Endothelial cell of umbilical vein (primary cell): Measurements from ENCODE around the gene TCP11L2. TPM values are rescaled to one million over a fixed set of nuclear protein-coding genes. Genes with fewer than 3 reads are reported as not detected.

Experiments
- BruUV-seq: library from RNA; stranded (reverse); fragments of 400-500 nt; replicated peaks from 2 replicates; lab custom pipeline; 2021; lab: Mats Ljungman, UMichigan
- CTCF ChIA-PET: fragments of 300-600, 350-600 bp; sonication (Branson Sonifier 250); formaldehyde crosslinking; loops from one replicate; lab custom pipeline; 2021; ENCODE audit warnings: antibody characterized with exemption, inconsistent platforms; lab: Charles Lee
- POLR2A ChIA-PET: fragments of 300-600, 350-600 bp; sonication (Branson Sonifier 250); formaldehyde crosslinking; loops from one replicate; lab custom pipeline; 2021; ENCODE audit warnings: antibody characterized with exemption, inconsistent platforms; lab: Charles Lee
- DNase-seq: peaks from one replicate; pipeline ENCODE4 v3.0.0-alpha.2; 2011; ENCODE audit warnings: low read depth, low spot score
- FAIRE-seq: peaks from 2 replicates; lab custom pipeline; 2011; peaks lifted over from hg19 to GRCh38; lab: Jason Lieb, UNC
- H2AFZ ChIP-seq: 2 replicates; pipeline ENCODE4 v1.6.0; 2012; ENCODE audit warnings: low read depth, low read length, control low read depth, inconsistent platforms
- H3K27ac ChIP-seq: 2 replicates; pipeline ENCODE4 v1.5.1; 2011; ENCODE audit warnings: low read depth, mild to moderate bottlenecking, control low read depth, low read length, moderate library complexity; ENCODE audit not compliant: insufficient read depth
- H3K27me3 ChIP-seq, 2 experiments: 2 replicates each; pipeline versions ENCODE4 v1.6.0 to v1.6.1; 2011; ENCODE audit warnings: low read length in 2 of 2, mixed read lengths in 1 of 2; ENCODE audit not compliant: control insufficient read depth in 2 of 2, insufficient read depth in 2 of 2
- H3K36me3 ChIP-seq, 2 experiments: 2 replicates in 1 of 2; 3 replicates in 1 of 2; pipeline ENCODE4 v1.5.1; 2011; ENCODE audit warnings: low read length in 2 of 2, mild to moderate bottlenecking in 1 of 2, moderate library complexity in 1 of 2; ENCODE audit not compliant: control insufficient read depth in 2 of 2, insufficient read depth in 2 of 2; ENCODE audit errors: extremely low read depth in 1 of 2
- H3K4me1 ChIP-seq: 3 replicates; pipeline ENCODE4 v1.5.1; 2011; ENCODE audit warnings: mild to moderate bottlenecking, low read length; ENCODE audit not compliant: control insufficient read depth, insufficient read depth; ENCODE audit errors: extremely low read depth
- H3K4me2 ChIP-seq: 2 replicates; pipeline ENCODE4 v1.6.1; 2011; ENCODE audit warnings: low read length, control low read depth, mixed read lengths; ENCODE audit not compliant: insufficient read depth
- H3K4me3 ChIP-seq, 3 experiments: fragments of 200-600 bp in 1 of 3; sonication (generic), shearing (Covaris generic) in 1 of 3; replicated peaks in 1 of 3; 2 replicates each; pipeline ENCODE4 v1.5.1; 2011 to 2016; ENCODE audit warnings: control low read depth in 3 of 3, low read length in 3 of 3, mild to moderate bottlenecking in 2 of 3, inconsistent platforms in 1 of 3, low read depth in 1 of 3, moderate library complexity in 1 of 3; ENCODE audit not compliant: insufficient read depth in 1 of 3
- H3K79me2 ChIP-seq: 2 replicates; pipeline ENCODE4 v1.6.0; 2012; ENCODE audit warnings: low read length, inconsistent platforms; ENCODE audit not compliant: control insufficient read depth, insufficient read depth
- H3K9ac ChIP-seq: replicated peaks from 2 replicates; pipeline ENCODE3; 2011; ENCODE audit warnings: low read length, control low read depth; ENCODE audit not compliant: insufficient read depth; ENCODE audit errors: extremely low read depth
- H3K9me1 ChIP-seq: replicated peaks from 3 replicates; pipeline ENCODE4 v1.6.0; 2011; ENCODE audit warnings: mild to moderate bottlenecking, low read length; ENCODE audit not compliant: control insufficient read depth, insufficient read depth; ENCODE audit errors: extremely low read depth
- H3K9me3 ChIP-seq: replicated peaks from 2 replicates; pipeline ENCODE4 v1.5.1; 2012; ENCODE audit warnings: low read length, inconsistent platforms; ENCODE audit not compliant: control insufficient read depth, insufficient read depth
- H4K20me1 ChIP-seq: replicated peaks from 2 replicates; pipeline ENCODE3; 2011; ENCODE audit warnings: mild to moderate bottlenecking, low read length; ENCODE audit not compliant: control insufficient read depth, insufficient read depth; ENCODE audit errors: extremely low read depth
- EZH2 ChIP-seq: IDR thresholded peaks from 2 replicates; pipeline ENCODE4 v1.6.1; 2012; ENCODE audit warnings: borderline replicate concordance, low read depth, mild to moderate bottlenecking, moderate library complexity, low read length, inconsistent platforms; ENCODE audit not compliant: severe bottlenecking
- FOS ChIP-seq: IDR thresholded peaks from 2 replicates; pipeline ENCODE4 v1.6.1; 2011; ENCODE audit warnings: mild to moderate bottlenecking, low read length, moderate library complexity, borderline replicate concordance; ENCODE audit not compliant: insufficient read depth
- GATA2 ChIP-seq: IDR thresholded peaks from 2 replicates; pipeline ENCODE4 v1.7.0; 2011; ENCODE audit warnings: low read depth, mild to moderate bottlenecking, moderate library complexity, mixed read lengths, low read length; ENCODE audit not compliant: insufficient read length, insufficient read depth
- JUN ChIP-seq: IDR thresholded peaks from 2 replicates; pipeline ENCODE4 v1.6.1; 2011; ENCODE audit warnings: borderline replicate concordance, low read depth; ENCODE audit not compliant: insufficient read length, insufficient read depth
- MAX ChIP-seq: IDR thresholded peaks from 2 replicates; pipeline ENCODE4 v1.6.1; 2011; ENCODE audit not compliant: insufficient read depth, insufficient read length
- MYC ChIP-seq: IDR thresholded peaks from one replicate; pipeline ENCODE4 v1.6.1; 2011; ENCODE audit warnings: mild to moderate bottlenecking, low read depth, low read length
- POLR2A ChIP-seq: IDR thresholded peaks from 2 replicates; pipeline ENCODE4 v1.6.1; 2012; ENCODE audit warnings: low read depth, mild to moderate bottlenecking, control low read depth, low read length
- POLR2AphosphoS5 ChIP-seq: IDR thresholded peaks from 2 replicates; pipeline ENCODE4 v1.6.1; 2012; ENCODE audit warnings: low read depth, mild to moderate bottlenecking, control low read depth, low read length, moderate library complexity; ENCODE audit not compliant: insufficient read depth
- dilution Hi-C: fragments of 300-500 bp; cut with MboI; formaldehyde crosslinking; loops from one replicate; pipeline ENCODE4 v1.15.0; 2019; ENCODE audit warnings: low sequenced_read_pairs; ENCODE audit not compliant: extremely low pct_ligation_motif_present
- intact Hi-C: fragments of 100-400 bp; cut with micrococcal nuclease; formaldehyde crosslinking; loops from one replicate; pipeline ENCODE4 v1.10.0; 2022
- polyA plus RNA-seq, 4 experiments: library from polyadenylated mRNA; depleted of rRNA in 3 of 4; stranded (reverse) in 3 of 4; unstranded in 1 of 4; fragments of >200 nt; gene quantifications; 2 replicates each; pipeline versions ENCODE4 v1.2.1 to v1.2.3, GENCODE V29; 2011 to 2012; ENCODE audit warnings: missing spikeins in 1 of 4
- total RNA-seq: library from RNA; stranded (reverse); gene quantifications from 2 replicates; pipeline ENCODE4 v1.2.3, GENCODE V29; 2021
- TF ChIP-seq, protein P1 (sequence below), 2 donors: IDR thresholded peaks; 1 replicate in 1 of 2; 2 replicates in 1 of 2; pipeline ENCODE4 v1.5.1; 2011; ENCODE audit warnings: low read length in 2 of 2, mild to moderate bottlenecking in 2 of 2, moderate library complexity in 2 of 2, control low read depth in 1 of 2, inconsistent platforms in 1 of 2, low read depth in 1 of 2; ENCODE audit not compliant: insufficient read depth in 1 of 2; ENCODE audit errors: extremely low read depth in 1 of 2

The TCP11L2 gene
- total and polyA plus RNA-seq, 2 donors (not counting 3 experiments of a cell fraction or from before 2014, with no cell fraction given), result 6.0 to 18.7 TPM

GRCh38 chr12:106364261-106364660 lies 61.7 kb downstream of the TCP11L2 start:
- Histone ChIP-seq H3K4me1 (peaks cover 3% of the 10 kb centered on the region), H3K27me3 (no peaks in the 10 kb centered on the region), H3K9me3 (no peaks in the 10 kb centered on the region), H4K20me1 (no peaks in the 10 kb centered on the region), H3K36me3 (peaks cover 2% of the 10 kb centered on the region in 2 experiments), H3K27ac (no peak overlapping the region), H3K9me1 (no peaks in the 10 kb centered on the region), H2AFZ (no peak overlapping the region), H3K9ac (no peak overlapping the region), H3K4me2 (no peak overlapping the region), H3K4me3 (no peak overlapping the region), H3K79me2 (peaks cover 19% of the 10 kb centered on the region)
- TF ChIP-seq FOS, result no peak
- no peak for TF ChIP-seq MYC
- TF ChIP-seq, protein P1, sequence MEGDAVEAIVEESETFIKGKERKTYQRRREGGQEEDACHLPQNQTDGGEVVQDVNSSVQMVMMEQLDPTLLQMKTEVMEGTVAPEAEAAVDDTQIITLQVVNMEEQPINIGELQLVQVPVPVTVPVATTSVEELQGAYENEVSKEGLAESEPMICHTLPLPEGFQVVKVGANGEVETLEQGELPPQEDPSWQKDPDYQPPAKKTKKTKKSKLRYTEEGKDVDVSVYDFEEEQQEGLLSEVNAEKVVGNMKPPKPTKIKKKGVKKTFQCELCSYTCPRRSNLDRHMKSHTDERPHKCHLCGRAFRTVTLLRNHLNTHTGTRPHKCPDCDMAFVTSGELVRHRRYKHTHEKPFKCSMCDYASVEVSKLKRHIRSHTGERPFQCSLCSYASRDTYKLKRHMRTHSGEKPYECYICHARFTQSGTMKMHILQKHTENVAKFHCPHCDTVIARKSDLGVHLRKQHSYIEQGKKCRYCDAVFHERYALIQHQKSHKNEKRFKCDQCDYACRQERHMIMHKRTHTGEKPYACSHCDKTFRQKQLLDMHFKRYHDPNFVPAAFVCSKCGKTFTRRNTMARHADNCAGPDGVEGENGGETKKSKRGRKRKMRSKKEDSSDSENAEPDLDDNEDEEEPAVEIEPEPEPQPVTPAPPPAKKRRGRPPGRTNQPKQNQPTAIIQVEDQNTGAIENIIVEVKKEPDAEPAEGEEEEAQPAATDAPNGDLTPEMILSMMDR (IDR thresholded peaks at IDR 0.05; ENCODE audit: extremely low read depth in 1 of 2, insufficient read depth in 1 of 2, low read depth in 1 of 2, low read length in 2 of 2), result no peak
- no peak for TF ChIP-seq MAX
- no peak for TF ChIP-seq GATA2
- TF ChIP-seq POLR2AphosphoS5, result no peak
- no peak for TF ChIP-seq POLR2A
- no peak for TF ChIP-seq JUN
- no peak for TF ChIP-seq EZH2
- no peak for DNase-seq
- dilution Hi-C loops, result no loop called here
- CTCF ChIA-PET, result no interaction called here
- BruUV-seq, result no TSS peak
- no peak for FAIRE-seq
- intact Hi-C loops, result no loop called here
- POLR2A ChIA-PET, result no interaction called here
